Left ventricle myocardium superior (tissue), 1 donor: Measurements from ENCODE around the gene FBXL20. TPM values are rescaled to one million over a fixed set of nuclear protein-coding genes. Genes with fewer than 3 reads are reported as not detected.

ENCODE experiments used
- ATAC-seq: fragments of 200-7000 bp; cut with Tn5 transposase; one replicate; pipeline ENCODE4 v1.9.1; 2020; ENCODE audit warnings: mild to moderate bottlenecking, moderate library complexity
- DNase-seq: peaks from one replicate; pipeline ENCODE4 v3.0.0-alpha.2; 2020
- intact Hi-C: fragments of 100-400 bp; cut with micrococcal nuclease; formaldehyde crosslinking; loops from one replicate; pipeline ENCODE4 v1.11.0; 2022
- total RNA-seq: library from RNA; stranded (reverse); fragmentation: NEBNext Ultra II Directional; extraction: Animal tissue kit (Norgen Biotek cat#: 25700); gene quantifications from one replicate; pipeline ENCODE4 v1.2.1, GENCODE V29; 2021
- donor health status: DM: no; HTN: yes; CAD: no; lungs with severe emphysema.

The FBXL20 gene
- total RNA-seq, 1 donor from 2014 or later: 13.4 TPM

GRCh38 chr17:39219647-39220154 is 181.7 kb downstream of the FBXL20 start:
- ATAC-seq (peak; percentile 89), DNase-seq (peak; percentile 79)

GRCh38 chr17:39218906-39219305 is 182.5 kb downstream of the FBXL20 start:
- intact Hi-C loops: no loop called here
- DNase-seq: no peak
- ATAC-seq: no peak

More at GRCh38 chr17:39219647-39220154, 181.7 kb downstream of the FBXL20 start:
- intact Hi-C loops: no loop called here

GRCh38 chr17:39217734-39218369 is 183.6 kb downstream of the FBXL20 start:
- intact Hi-C loops: no loop called here
- DNase-seq (no peak), ATAC-seq (no peak)

- ATAC-seq (no peak), DNase-seq (no peak)
- intact Hi-C loops: no loop called here
These were observed 187.6 kb downstream of the FBXL20 start for GRCh38 chr17:39213852-39214251.

GRCh38 chr17:39212841-39213480 is 188.5 kb downstream of the FBXL20 start:
- intact Hi-C loops: no loop called here
- DNase-seq (no peak), ATAC-seq (peak; percentile 18)

- intact Hi-C loops: no loop called here
- ATAC-seq: no peak
These were observed 189.1 kb downstream of the FBXL20 start for GRCh38 chr17:39212195-39212810.

GRCh38 chr17:39210093-39210434 is 191.4 kb downstream of the FBXL20 start:
- no peak for ATAC-seq
- no peak for DNase-seq

More at GRCh38 chr17:39212195-39212810, 189.1 kb downstream of the FBXL20 start:
- DNase-seq: no peak

GRCh38 chr17:39209317-39210092 is 191.9 kb downstream of the FBXL20 start:
- ATAC-seq (peak; percentile 84), DNase-seq (peak; percentile 84)
- intact Hi-C loops: no loop called here

More at GRCh38 chr17:39210093-39210434, 191.4 kb downstream of the FBXL20 start:
- intact Hi-C loops: no loop called here

- intact Hi-C loops: no loop called here
- peak; percentile 8 for ATAC-seq
- peak; percentile 61 for DNase-seq
These were observed 192.5 kb downstream of the FBXL20 start for GRCh38 chr17:39208893-39209292.

- intact Hi-C loops: no loop called here
- DNase-seq (no peak), ATAC-seq (no peak)
These were observed 193.3 kb downstream of the FBXL20 start for GRCh38 chr17:39208136-39208535.

GRCh38 chr17:39205112-39205526 is 196.3 kb downstream of the FBXL20 start:
- DNase-seq (no peak), ATAC-seq (no peak)
- intact Hi-C loops: no loop called here

GRCh38 chr17:39204245-39204644 is 197.2 kb downstream of the FBXL20 start:
- intact Hi-C loops: no loop called here
- DNase-seq (no peak), ATAC-seq (no peak)

Other genes with a start within 250 kb of the FBXL20 start
- gene PLXDC1, start 250.0 kb downstream of the FBXL20 start, total RNA-seq: 15.8 TPM
- gene ARL5C, start 235.5 kb downstream of the FBXL20 start, total RNA-seq: not detected
- 5.7 TPM for gene CACNB1, start 204.0 kb downstream of the FBXL20 start, total RNA-seq
- 992 TPM for gene RPL19, start 201.3 kb downstream of the FBXL20 start, total RNA-seq
- gene STAC2, start 175.7 kb downstream of the FBXL20 start, total RNA-seq: 0.62 TPM
- 21.5 TPM for gene MED1, start 49.6 kb upstream of the FBXL20 start, total RNA-seq
- 20.2 TPM for gene CDK12, start 59.9 kb upstream of the FBXL20 start, total RNA-seq
- not detected for gene NEUROD2, start 206.3 kb upstream of the FBXL20 start, total RNA-seq
- gene PPP1R1B, start 225.3 kb upstream of the FBXL20 start, total RNA-seq: 0.55 TPM
- gene STARD3, start 235.5 kb upstream of the FBXL20 start, total RNA-seq: 18.7 TPM